Neural cell (in vitro differentiated cells): ENCODE results near the gene DNAAF3. TPM values are rescaled to one million over a fixed set of nuclear protein-coding genes. Genes with fewer than 3 reads are reported as not detected.
"Not testable (repeated sequence)": the region's sequence is repeated elsewhere in the genome, so short reads cannot be mapped to it uniquely, and the experiment has no call there.

Source experiments
- H2AFZ ChIP-seq: fragments of 200-600, 300-800 bp; sonication (generic), shearing (Covaris generic); 2 replicates; pipeline ENCODE4 v1.6.0; 2014; ENCODE audit warnings: low read depth, mild to moderate bottlenecking, antibody characterized with exemption, low read length, moderate library complexity
- H3F3A ChIP-seq: fragments of 200-600 bp; shearing (Covaris generic); 2 replicates; pipeline ENCODE4 v1.6.1; 2016; ENCODE audit warnings: mild to moderate bottlenecking, moderate library complexity, mixed read lengths, antibody characterized with exemption, low read length; ENCODE audit not compliant: insufficient read depth, poor library complexity, severe bottlenecking
- H3K27ac ChIP-seq: fragments of 200-600, 300-800 bp; sonication (generic), shearing (Covaris generic); 2 replicates; pipeline ENCODE4 v1.5.1; 2014; ENCODE audit warnings: mild to moderate bottlenecking, low read length, moderate library complexity
- H3K27me3 ChIP-seq: fragments of 300-800, 200-600 bp; sonication (generic), shearing (Covaris generic); 2 replicates; pipeline ENCODE4 v1.6.0; 2014; ENCODE audit warnings: mild to moderate bottlenecking, low read depth, low read length, moderate library complexity; ENCODE audit not compliant: insufficient read depth
- H3K36me3 ChIP-seq: fragments of 300-800, 200-600 bp; sonication (generic), shearing (Covaris generic); 2 replicates; pipeline ENCODE4 v1.5.1; 2014; ENCODE audit warnings: mild to moderate bottlenecking, antibody characterized with exemption, low read length, moderate library complexity; ENCODE audit not compliant: insufficient read depth
- H3K4me2 ChIP-seq: fragments of 300-800, 200-600 bp; sonication (generic), shearing (Covaris generic); 2 replicates; pipeline ENCODE4 v1.6.0; 2014; ENCODE audit warnings: mild to moderate bottlenecking, low read length
- H3K4me3 ChIP-seq: fragments of 300-800, 200-600 bp; sonication (generic), shearing (Covaris generic); 2 replicates; pipeline ENCODE4 v1.5.1; 2014; ENCODE audit warnings: mild to moderate bottlenecking, low read length, moderate library complexity
- H3K79me2 ChIP-seq: fragments of 200-600 bp; shearing (Covaris generic); replicated peaks from 2 replicates; pipeline ENCODE4 v1.6.0; 2014; ENCODE audit warnings: mild to moderate bottlenecking, low read length, moderate library complexity; ENCODE audit not compliant: insufficient read depth
- H3K9ac ChIP-seq: fragments of 300-800, 200-600 bp; sonication (generic), shearing (Covaris generic); 2 replicates; pipeline ENCODE4 v1.6.1; 2016; ENCODE audit warnings: mild to moderate bottlenecking, low read length, mixed read lengths
- H3K9me2 ChIP-seq: fragments of 200-600 bp; shearing (Covaris generic); 2 replicates; pipeline ENCODE4 v1.6.1; 2016; ENCODE audit warnings: mild to moderate bottlenecking, low read length, mixed read lengths; ENCODE audit not compliant: insufficient read depth
- H3K9me3 ChIP-seq: fragments of 200-600, 300-800 bp; sonication (generic), shearing (Covaris generic); 2 replicates; pipeline ENCODE4 v1.6.1; 2016; ENCODE audit warnings: mild to moderate bottlenecking, mixed run types, low read length, moderate library complexity, mixed read lengths
- H4K20me1 ChIP-seq: fragments of 200-600 bp; shearing (Covaris generic); 2 replicates; pipeline ENCODE4 v1.6.1; 2016; ENCODE audit warnings: mild to moderate bottlenecking, mixed run types; ENCODE audit not compliant: insufficient read depth
- CTCF ChIP-seq: fragments of 450-650 bp; IDR thresholded peaks from 2 replicates; pipeline ENCODE4 v1.5.1; 2014; ENCODE audit warnings: antibody characterized with exemption, mild to moderate bottlenecking, moderate library complexity; ENCODE audit not compliant: poor library complexity, severe bottlenecking
- EP300 ChIP-seq: fragments of 450-650 bp; conservative IDR thresholded peaks from 2 replicates; pipeline ENCODE4 v1.6.1; 2014; ENCODE audit warnings: antibody characterized with exemption, mild to moderate bottlenecking, moderate library complexity; ENCODE audit not compliant: poor library complexity, severe bottlenecking
- EZH2 ChIP-seq: fragments of 200-600, 300-800 bp; shearing (Covaris generic), sonication (generic); IDR thresholded peaks from 2 replicates; pipeline ENCODE4 v1.6.1; 2014; ENCODE audit warnings: antibody characterized with exemption, low read length, borderline replicate concordance, mild to moderate bottlenecking; ENCODE audit not compliant: insufficient read depth, poor library complexity, severe bottlenecking
- MXI1 ChIP-seq: fragments of 450-650 bp; conservative IDR thresholded peaks from 2 replicates; pipeline ENCODE4 v1.6.1; 2014; ENCODE audit warnings: antibody characterized with exemption, mild to moderate bottlenecking; ENCODE audit not compliant: poor library complexity, severe bottlenecking
- POLR2AphosphoS5 ChIP-seq: IDR thresholded peaks from 2 replicates; pipeline ENCODE4 v1.6.1; 2012
- RAD21 ChIP-seq: fragments of 450-650 bp; conservative IDR thresholded peaks from 2 replicates; pipeline ENCODE4 v1.6.1; 2014; ENCODE audit warnings: antibody characterized with exemption, mild to moderate bottlenecking, moderate library complexity
- REST ChIP-seq: IDR thresholded peaks from 2 replicates; pipeline ENCODE4 v1.6.1; 2012; ENCODE audit warnings: borderline replicate concordance
- SMC3 ChIP-seq: fragments of 450-650 bp; conservative IDR thresholded peaks from 2 replicates; pipeline ENCODE4 v1.6.1; 2014; ENCODE audit warnings: antibody characterized with exemption, mild to moderate bottlenecking, moderate library complexity; ENCODE audit not compliant: poor library complexity
- TAF1 ChIP-seq: IDR thresholded peaks from 2 replicates; pipeline ENCODE4 v1.6.1; 2012; ENCODE audit warnings: low read depth
- polyA plus RNA-seq: library from polyadenylated mRNA; depleted of rRNA; stranded (reverse); fragments of >200 nt; gene quantifications from 2 replicates; pipeline ENCODE4 v1.2.3, GENCODE V29; 2014

The DNAAF3 gene
- polyA plus RNA-seq, 1 donor from 2014 or later = 0.38 TPM

- H3F3A ChIP-seq, H3K9me3 ChIP-seq, H3K4me3 ChIP-seq, H3K36me3 ChIP-seq, H2AFZ ChIP-seq, H4K20me1 ChIP-seq, H3K9me2 ChIP-seq, H3K4me2 ChIP-seq, H3K79me2 ChIP-seq, H3K9ac ChIP-seq, H3K27ac ChIP-seq: not testable (repeated sequence)
- H3K27me3 ChIP-seq = peaks cover 18% of the 10 kb centered on the region
Measured at GRCh38 chr19:55172318-55172717, 5.9 kb upstream of the DNAAF3 start.

- Histone ChIP-seq H3K4me3 (no peak overlapping the region), H3K9me2 (no peaks in the 10 kb centered on the region), H2AFZ (no peak overlapping the region), H3K79me2 (no peaks in the 10 kb centered on the region), H3K4me2 (no peak overlapping the region), H3K9ac (no peak overlapping the region), H3K9me3 (no peaks in the 10 kb centered on the region), H3K36me3 (no peaks in the 10 kb centered on the region), H4K20me1 (peaks cover 4% of the 10 kb centered on the region), H3K27me3 (peaks cover 18% of the 10 kb centered on the region), H3F3A (no peaks in the 10 kb centered on the region), H3K27ac (no peak overlapping the region)
- TF ChIP-seq POLR2AphosphoS5 = no peak
- no peak for TF ChIP-seq MXI1
- TF ChIP-seq EP300 = no peak
- no peak for TF ChIP-seq REST
- no peak for TF ChIP-seq SMC3
Measured at GRCh38 chr19:55171440-55171839, 5.0 kb upstream of the DNAAF3 start.

GRCh38 chr19:55169136-55169535, 2.7 kb upstream of the DNAAF3 start:
- no peak overlapping the region for H3K9ac ChIP-seq
- no peaks in the 10 kb centered on the region for H3K9me3 ChIP-seq
- no peaks in the 10 kb centered on the region for H3F3A ChIP-seq
- no peaks in the 10 kb centered on the region for H3K36me3 ChIP-seq
- no peak overlapping the region for H3K4me2 ChIP-seq
- peaks cover 4% of the 10 kb centered on the region for H4K20me1 ChIP-seq
- peaks cover 15% of the 10 kb centered on the region for H3K27me3 ChIP-seq
- no peaks in the 10 kb centered on the region for H3K9me2 ChIP-seq
- no peak for TF ChIP-seq TAF1
- no peak for TF ChIP-seq EP300
- TF ChIP-seq REST = no peak
- TF ChIP-seq RAD21 = no peak
- TF ChIP-seq SMC3 = no peak
- no peak for TF ChIP-seq EZH2
- TF ChIP-seq CTCF = no peak
- H3K4me3 ChIP-seq = no peak overlapping the region
- no peak overlapping the region for H3K27ac ChIP-seq
- H3K79me2 ChIP-seq = no peaks in the 10 kb centered on the region
- H2AFZ ChIP-seq = no peak overlapping the region
